ENCODE measurements around the gene EFNB1.

Gene EFNB1

DNA sequence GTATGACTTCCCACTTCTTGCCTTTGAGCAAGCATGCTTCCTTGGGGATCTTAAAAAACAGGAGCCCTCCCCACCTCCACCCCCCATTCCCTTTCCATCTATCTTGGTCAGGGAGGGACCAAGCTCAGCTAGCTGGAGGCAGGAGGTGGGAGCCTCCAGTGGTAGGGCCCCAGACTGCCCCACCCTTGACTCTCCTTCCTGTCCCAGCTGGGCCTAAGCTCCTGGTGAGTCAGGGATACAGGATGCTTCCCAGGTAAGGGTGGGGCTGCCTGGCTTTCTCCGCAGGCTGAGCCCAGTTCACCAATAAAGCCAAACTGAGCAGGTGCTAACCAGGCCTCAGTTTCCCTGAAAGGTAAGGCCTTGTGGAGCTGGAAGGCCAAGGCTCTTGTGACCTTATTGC is 15.2 kb downstream of the EFNB1 start:
- no peak for DNase-seq (ENCODE audit: low read depth, low spot score)

DNA sequence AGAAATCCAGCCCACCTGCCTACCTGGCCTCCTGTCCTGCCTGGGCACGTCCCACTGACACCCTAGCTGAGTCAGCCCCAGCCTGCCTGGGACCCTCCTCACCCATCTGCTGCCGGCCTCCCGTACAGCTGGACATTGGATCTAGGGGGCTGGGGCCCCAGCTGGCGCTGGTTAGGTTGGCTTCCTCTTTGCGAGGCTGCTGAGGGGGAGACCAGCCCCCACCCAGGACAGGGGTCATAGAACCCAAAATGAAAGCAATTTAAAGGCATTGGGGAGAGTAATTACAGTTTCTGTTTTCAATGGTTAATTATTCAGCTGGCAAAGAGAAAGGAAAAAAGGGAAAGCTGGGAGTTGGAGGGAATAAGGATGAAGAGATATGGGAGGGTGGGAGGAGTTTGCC is 15.8 kb downstream of the EFNB1 start:
- DNase-seq (ENCODE audit: low read depth, low spot score): no peak

DNA sequence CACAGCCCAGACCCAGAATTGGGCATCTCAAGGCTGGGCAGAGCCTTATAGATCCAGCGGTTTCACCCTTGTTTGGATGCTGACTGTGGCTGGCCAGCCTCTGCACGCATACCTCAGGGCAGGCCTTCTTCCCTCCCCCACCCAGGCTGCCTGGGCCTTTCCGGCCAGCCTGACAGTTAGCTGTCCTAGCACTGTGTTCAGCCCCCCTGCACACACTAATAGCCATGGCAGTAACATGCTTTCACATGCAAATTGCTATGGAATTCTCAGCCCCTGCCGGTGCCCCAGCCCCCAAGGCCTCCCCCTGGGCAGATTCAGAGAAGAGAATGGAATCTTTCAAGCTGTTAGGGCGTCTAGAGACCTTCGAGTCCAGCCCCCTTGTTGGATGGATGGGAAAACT is 17.7 kb downstream of the EFNB1 start:
- DNase-seq (ENCODE audit: low read depth, low spot score): no peak

DNA sequence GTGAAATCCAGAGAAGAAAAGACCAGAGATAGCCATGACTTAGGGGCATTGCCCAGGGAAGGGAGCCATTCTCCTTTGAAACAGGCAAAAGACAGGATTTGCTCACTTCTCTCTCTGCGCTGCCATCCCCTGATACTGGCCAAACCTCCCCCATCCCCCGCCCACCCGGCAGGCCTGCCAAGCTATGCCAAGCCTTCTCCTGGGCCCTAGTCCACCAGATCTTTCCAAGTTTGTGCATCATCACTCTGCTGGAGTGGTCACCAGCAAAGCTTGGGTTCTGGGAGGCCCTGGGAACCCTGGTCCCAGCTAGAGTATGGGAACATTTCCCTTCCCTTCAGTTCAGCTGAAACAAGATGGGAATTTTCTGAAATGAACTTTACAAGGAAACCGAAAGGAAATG is 18.4 kb downstream of the EFNB1 start:
- DNase-seq (ENCODE audit: low read depth, low spot score): no peak

DNA sequence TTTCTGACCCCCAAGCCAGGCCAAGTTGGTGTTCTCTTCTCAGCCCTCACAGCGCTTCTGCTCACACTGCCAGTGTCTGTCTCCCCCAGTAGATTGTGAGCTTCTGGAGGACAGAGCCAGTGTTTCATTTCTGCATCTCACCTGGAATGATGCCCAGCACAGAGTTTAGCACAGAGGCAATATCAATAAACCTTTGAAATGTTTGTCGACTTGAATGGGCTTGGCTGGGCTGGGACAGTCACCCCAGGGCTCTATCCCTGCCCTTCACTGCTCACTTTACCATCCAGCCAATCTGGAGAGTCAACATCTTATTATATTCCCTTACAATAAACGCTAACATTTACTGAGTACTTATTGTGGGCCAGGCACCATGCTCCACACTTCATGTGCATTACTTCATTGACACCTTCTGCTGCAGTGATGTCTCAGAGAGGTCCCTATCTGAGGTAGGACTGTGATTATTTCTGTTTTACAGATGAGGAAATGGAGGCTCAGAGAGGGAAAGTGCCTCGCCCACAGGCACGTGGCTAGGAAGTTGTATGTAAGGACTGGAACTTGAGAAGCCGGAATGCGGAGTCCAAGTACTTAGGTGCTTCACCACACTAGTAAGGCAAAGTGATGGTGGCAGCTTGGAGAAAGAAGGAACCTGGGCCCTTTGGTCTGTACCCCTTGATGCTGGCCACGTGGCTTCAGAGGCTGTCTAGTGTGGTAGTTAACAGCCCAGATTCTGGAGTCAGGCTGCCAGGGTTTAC is 19.5 kb downstream of the EFNB1 start:
- DNase-seq (ENCODE audit: low read depth, low spot score): no peak

DNA sequence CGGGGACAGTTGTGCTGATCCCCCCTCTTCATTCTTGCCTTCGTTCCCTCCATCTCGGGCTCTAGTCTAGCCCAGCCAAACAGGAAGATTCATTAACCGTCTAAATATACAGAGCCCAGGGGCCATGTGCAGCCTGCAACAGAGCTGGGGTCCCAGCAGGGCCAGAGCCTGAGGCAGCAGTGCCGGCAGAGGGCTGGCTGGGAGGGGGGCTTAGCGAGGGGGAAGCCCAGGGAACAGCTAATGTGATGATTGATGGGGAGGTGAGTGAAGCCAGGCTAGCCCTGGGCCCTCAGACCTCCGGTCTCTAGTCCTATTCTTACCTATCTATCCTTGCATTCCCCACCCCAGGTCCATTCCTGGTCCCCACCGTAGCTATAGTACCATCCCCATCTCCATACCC is 22.3 kb downstream of the EFNB1 start:
- DNase-seq (ENCODE audit: low read depth, low spot score): no peak

DNA sequence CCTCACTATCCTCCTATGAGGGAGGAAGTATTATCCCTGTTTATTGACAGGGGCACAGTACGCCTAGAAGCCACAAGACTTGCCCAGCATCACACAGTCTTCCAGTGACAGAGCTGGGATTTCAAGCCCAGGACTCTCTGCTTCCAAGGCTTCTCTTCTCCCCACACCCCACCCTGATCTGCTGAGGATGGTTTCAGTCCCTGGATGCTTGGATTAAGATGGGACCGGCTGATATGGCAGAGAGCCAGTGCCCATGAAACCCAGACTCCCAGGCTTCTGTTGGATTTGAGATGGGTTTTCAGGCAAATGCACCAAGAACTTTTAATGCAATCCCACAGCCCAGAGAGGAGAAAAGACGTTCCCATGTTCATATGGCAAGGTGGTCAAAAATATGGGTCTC is 23.2 kb downstream of the EFNB1 start:
- DNase-seq (ENCODE audit: low read depth, low spot score): no peak

DNA sequence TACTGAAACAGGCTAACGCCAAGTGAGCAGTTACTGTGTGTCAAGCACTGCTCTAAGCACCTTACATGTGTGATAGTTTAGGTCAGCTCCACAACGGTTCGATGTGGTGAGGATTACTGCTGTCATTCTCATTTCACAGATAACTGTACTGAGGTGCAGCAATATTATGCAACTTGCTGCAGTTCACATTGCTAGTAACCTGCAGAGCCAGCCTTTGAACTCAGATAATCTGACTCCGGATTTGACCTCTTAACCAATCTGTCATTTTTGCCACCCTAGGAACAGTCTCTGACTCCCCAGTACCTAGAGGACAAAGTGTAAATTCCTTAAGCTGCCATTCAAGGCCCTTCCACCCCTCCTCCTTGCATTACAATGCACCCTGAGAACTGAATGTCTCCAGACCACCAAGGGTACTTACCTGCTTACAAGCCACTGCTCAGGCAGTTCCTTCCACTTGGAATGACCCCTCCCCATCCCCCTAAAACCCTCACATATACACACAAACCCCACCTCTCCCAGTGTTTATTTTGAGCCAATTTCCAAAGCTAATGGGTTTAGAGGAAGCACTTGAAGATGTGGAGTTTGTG is 24.9 kb downstream of the EFNB1 start:
- DNase-seq (ENCODE audit: low read depth, low spot score): no peak

DNA sequence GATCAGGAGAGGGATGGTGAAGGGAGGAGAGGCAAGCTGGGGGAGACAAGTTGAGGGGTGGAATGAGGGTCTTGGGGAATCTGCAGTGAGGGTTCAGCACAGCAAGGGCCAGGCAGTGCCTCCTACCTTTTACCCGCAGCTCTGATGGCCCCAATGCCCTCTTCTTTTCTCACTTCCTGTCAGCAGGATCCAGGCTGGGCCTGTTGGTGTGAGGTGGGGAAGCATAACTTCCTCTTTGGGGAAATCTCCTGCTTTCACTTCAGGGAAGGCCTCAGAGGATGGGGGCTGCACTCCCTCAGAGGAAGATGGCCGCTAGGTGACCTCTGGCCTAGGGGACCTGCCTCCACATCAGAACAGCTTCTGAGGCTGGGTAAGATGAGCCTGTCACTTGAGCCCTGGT is 36.5 kb downstream of the EFNB1 start:
- DNase-seq (ENCODE audit: low read depth, low spot score): no peak

DNA sequence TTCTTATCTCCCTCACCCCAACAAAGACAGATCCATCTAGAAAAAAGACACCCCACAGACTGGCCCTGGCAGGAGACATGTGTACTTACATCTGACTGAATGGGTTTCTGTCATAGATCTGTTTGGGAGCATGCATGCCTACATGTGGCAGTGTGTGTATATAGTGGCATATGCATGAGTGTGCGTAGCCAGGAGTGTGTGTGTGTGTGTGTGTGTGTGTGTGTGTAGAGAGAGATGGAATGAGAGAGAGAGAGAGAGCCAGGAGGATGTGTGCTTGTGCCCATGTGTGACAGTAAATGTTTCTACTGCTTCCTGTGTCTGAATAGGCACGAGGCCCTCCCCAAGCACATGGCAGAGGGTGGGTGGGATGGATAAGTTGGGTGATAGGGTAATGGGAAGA is 37.1 kb downstream of the EFNB1 start:
- DNase-seq (ENCODE audit: low read depth, low spot score): no peak

DNA sequence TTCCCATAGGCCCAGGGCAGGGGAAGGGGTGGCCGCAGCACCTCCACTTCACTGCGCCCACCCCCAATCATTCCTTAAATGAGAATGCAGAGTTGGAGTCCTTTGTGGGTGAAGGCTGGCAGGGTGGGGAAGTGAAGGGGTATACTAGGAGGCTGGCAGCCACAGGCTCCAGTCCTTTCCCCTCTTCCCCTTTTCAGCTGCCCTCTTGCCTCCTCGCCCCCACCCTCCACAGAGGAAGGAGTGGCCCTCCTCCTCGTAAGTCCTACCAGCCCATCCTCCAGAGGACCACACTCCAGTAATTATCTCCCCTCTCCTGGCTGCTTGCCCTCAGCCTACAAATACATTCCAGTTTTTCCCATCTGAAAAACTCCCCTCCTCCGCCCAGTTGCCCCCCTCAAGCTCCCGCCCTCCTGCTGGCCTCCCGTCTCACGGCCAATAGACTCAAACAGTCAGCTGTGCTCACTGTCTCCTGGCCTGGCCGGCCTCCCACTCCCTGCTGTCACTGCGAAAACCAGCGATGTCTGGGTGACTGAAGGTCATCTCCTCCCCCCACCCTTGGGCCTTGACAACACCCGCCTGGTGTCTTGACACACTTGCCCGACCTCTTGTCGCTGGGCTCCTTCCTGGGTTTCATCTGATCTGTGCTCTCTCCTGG is 38.8 kb downstream of the EFNB1 start:
- DNase-seq (ENCODE audit: low read depth, low spot score): no peak

DNA sequence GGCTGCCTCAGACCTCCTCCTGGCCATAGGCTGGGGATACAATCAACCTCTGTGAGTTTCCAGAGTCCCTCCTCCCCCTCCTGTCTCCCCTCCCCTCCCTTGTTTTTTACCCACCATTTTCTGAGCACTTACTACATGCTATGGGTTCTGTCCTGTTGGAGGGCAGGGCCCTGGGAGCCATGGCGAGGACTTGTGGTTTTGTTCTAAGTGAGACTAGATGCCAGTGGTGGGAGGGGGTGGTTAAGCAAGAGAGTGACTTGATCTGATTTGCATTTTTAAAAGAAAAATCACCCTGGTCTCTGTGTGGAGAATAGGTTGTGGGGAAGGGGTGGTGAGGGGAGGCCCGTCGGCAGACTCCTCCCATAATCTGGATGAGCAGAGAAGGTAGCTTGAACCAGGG is 39.5 kb downstream of the EFNB1 start:
- DNase-seq (ENCODE audit: low read depth, low spot score): no peak

DNA sequence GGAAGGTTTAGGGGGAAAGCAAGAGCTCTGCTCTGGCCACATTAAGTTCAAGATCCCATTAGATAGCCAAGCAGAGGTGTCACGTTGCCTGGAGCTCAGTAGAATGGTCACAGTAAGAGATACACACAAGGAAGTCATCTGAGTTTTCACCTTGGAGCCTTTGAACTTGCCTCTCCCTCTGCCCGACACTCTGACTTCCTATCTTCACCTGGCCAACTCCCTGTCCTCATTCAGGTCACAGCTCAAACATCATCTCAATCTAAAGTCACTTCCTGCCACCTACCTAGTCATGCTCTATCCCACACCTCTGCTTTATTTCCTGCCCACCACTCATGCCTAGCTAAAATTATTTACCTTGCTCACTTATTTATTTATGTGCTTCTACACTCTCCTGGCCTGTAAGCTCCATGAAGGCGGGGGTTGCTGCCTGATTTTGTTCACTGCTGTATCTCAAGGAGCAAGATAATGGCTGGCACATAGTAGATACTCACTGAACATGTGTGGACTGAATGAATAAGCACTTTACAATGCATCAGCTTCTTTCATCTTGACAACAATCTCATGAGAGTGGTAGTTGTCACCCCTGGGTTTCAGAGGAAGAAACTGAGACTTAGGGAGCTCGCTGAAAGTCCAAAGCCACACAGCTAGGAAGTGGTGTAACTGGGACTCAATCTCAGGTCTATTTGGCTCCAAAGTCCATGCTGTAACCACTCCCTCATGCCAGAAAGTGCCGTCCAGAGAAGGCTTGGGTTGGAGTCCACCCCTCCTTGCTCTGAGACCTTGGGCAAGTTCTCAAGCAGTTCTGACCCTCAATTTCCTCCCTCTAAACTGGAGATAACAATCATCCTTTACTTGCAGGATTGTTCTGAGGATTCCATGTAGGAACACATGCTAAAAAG is 40.3 kb downstream of the EFNB1 start:
- DNase-seq (ENCODE audit: low read depth, low spot score): no peak

DNA sequence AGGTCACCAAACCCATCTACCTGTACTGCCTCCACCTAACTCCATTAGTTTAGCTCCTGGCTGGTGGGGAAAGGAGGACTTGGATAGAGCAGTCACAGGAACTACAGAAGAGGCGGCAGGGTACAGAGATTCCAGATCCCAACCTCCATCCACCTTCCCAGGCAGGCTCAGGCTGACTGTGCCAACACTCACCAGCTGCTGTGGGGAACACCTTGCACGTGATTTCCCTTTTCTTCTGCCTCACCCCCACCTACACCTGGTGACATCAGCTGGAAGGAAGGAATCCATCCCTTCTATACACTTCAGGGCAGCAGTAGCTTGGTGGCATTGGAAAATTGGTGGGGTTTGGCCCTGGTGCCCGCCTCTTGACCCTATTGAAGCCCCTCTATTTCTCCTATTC is 41.5 kb downstream of the EFNB1 start:
- DNase-seq (ENCODE audit: low read depth, low spot score): no peak

DNA sequence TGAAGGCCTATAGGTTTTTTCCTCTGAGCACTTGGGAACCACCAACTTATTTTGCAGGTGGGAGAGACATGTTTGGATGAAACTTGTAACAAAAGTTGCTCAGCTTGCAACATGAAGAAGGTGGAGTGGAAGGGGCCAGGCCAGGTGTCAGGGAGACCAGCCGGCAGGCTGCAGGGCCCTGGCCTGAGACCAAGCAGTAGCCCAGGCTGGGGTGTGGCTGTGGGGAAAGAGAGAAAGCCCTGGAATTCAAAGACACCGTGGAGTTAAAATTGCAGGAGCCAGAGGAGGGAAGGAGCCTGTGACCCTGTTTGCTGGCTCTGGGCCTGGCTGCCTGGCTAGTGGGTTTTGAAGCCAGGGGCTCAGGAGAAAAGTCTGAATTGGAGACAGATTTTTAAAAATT is 43.4 kb downstream of the EFNB1 start:
- no peak for DNase-seq (ENCODE audit: low read depth, low spot score)

DNA sequence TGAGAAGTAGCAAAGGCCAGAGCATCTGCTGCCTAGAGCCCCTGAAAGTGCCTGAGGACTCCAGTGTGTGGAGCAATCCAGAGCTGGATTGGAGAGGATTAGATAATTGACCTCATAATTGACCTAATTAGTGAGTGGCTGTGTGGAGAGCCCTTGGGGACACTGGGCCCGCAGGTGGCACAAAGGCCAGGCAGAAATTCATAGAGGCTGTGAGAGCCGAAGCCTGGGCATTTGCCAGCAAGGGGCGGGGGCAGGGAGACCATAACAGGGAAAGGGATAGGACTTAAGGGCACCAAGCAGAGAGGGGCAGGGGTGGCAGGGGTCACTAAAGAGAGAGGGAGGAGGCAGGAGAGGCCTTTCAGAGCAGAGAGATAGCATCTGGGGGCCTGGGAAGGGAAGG is 45.3 kb downstream of the EFNB1 start:
- DNase-seq (ENCODE audit: low read depth, low spot score): no peak

DNA sequence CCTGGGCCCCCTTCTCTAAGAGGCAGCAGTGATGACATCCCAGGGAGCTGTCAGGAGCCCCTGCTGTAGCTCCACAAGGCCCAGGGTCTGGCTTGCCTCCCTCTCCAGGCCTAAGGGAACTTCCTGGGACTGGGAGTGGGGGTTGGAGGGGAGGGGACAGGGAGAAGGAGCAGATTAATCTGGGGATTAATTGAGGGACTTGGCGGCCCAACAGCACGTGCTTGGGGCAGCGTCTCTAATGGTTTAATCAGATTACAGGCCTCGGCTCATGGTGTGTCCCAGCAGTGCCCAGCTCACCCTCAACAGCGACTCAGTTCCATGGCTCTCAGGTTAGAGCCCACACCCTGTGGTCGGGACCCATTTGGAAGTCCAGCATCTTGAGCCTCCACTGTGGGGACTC is 47.9 kb downstream of the EFNB1 start:
- no peak for DNase-seq (ENCODE audit: low read depth, low spot score)

DNA sequence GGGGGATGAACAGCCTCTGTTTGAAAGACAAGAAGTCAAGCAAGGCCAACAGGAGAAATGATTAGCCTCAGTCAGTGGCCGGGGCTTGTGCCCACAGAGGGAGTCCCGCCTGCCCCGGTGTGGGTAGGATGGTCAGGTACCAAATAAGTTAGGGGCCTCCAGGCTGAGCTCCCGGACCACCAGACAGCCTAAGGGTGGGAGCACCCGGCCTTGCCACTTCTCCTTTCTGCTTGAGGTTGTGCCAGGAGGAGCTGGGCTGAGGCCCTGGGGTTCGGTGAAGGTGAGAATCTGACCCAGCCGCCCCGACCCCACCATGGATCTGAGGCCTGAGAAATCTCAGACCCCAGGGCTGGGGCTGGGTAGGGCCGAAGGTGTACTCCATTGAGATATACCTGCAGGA is 48.8 kb downstream of the EFNB1 start:
- no peak for DNase-seq (ENCODE audit: low read depth, low spot score)

DNA sequence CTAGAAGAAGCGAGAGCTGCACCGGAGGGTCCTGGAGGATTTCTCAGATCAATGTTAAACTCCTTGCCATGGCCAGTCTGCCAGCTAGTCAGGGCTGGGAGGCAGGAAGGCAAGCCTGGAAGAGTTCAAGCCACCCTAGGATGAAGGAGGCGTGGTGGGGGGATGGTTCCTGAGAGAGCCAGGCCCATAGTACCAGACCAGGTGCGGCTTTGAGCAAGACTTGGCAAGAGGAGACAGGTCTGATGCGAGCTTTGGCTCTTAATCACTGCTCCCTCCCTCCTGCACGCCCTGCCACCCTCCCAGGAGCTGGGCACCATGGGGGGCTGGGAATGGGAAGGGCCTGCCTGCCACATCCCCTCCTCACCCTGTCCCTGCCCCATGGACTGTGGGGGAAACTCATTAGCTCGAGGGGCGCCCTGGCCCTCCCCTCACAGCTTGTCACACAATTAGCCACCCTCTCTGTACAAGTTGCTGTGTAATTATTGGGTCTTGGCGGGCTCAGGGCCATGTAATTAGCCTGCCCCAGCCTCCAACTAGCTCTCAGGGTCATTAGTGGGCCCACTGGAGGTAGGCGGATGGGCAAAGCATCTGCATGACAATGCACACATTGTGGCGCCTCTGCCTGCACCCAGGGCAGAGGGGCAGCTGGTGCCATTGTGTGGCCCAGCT is 50.3 kb downstream of the EFNB1 start:
- no peak for DNase-seq (ENCODE audit: low read depth, low spot score)

DNA sequence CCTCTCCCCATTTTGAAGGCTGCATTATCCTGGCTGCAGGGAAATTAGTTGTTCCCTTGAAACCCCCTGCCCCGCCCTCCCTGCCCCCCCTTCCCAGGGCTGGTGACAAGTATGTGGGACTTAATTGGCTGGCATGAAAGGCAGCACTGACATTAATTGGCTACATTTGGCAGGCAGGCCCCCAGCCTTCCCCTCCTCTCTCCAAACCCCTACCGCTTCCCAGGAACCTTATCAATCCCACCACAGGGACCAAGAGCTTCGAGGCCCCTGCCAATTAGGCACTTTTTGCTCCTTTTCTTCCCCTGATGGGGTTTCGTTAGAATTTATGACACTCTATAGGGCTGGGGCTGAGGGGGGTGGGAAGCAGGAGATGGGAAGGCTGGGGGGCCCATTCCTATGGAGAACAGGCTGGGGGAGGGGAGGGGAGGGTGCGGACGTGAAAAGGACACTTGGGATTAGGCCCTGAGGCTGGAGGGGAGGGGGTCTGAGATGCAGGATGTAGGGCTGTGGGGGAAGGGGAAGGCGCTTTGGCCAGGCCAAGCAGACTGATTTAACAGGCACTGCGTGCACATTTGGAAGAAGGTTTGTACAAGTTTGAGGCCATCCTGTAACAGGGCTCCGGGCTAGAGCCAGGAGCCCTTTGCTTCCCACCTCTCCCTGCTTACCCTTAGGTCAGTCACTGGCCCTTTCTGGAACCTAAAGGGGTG is 52.2 kb downstream of the EFNB1 start:
- no peak for DNase-seq (ENCODE audit: low read depth, low spot score)

DNA sequence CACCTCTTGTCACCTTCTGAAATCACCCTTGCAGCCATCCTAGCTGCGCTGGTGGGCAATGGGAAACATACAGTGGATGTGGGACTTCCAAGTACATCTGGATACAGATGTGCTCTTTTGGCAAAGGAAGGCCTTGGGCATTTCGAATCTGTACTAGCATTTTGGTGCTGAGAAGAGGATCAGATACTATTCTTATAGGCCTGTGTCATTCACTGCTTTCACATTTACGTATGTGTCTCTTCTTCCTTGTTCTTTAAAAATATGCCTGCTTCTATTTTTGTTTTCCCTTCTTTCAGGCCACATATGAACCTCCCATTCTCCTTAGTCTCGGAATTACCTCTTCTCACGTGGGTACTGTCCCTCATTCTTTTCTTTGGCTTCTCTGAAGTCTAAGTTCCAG is 53.1 kb downstream of the EFNB1 start:
- no peak for DNase-seq (ENCODE audit: low read depth, low spot score)
